Erythroblast (primary cell): ENCODE measurements around the gene DNAH17.

ENCODE experiments used
- GATA1 ChIP-seq: IDR thresholded peaks from 2 replicates; pipeline ENCODE4 v1.6.1; 2011; ENCODE audit warnings: low read depth, mild to moderate bottlenecking, control low read depth, low read length, moderate library complexity
- POLR2A ChIP-seq: IDR thresholded peaks from 2 replicates; pipeline ENCODE4 v1.6.1; 2011; ENCODE audit warnings: mild to moderate bottlenecking, low read length

- no peak for TF ChIP-seq POLR2A
- TF ChIP-seq GATA1, result no peak
Measured at GRCh38 chr17:78399028-78399692, 178.0 kb downstream of the DNAH17 start.
